Measurements from ENCODE around the gene CEP63. TPM values are rescaled to one million over a fixed set of nuclear protein-coding genes. Genes with fewer than 3 reads are reported as not detected.

The CEP63 gene
- total and polyA plus RNA-seq, 9 donors: 16.6 to 74.1 (median 22.2) TPM

DNA sequence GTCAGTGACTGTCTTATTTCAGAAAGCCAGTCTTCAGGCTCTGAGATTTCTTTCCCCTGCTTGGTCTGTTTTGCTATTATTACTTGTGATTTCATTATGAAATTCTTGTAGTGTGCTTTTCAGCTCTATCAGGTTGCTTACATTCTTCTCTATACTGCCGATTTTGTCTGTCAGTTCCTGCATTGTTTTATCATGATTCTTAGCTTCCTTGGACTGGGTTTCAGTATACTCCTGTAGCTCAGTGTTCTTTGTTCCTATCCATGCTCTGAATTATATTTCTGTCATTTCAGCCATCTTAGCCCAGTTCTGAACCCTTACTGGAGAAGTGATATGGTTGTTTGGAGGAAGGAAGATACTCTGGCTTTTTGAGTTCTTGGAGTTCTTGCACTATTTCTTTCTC, 40.5 kb downstream of the CEP63 start:
- WGBS, 3 donors: 31 to 45% (median 33%) methylated on average over 1 of the region's 1 CpG
- intact Hi-C loops (cut with DNase I): no loop called here
- Histone ChIP-seq H3K27me3 (no peaks in the 10 kb centered on the region), H3K9me3 (peaks cover 0 to 3% of the 10 kb centered on the region in 2 donors), H3K27ac (no peak overlapping the region), H3K4me3 (no peak overlapping the region), H3K4me1 (ENCODE audit: insufficient read depth) (no peaks in the 10 kb centered on the region), H3K36me3 (no peaks in the 10 kb centered on the region)
- TF ChIP-seq EP300 (IDR thresholded peaks at IDR 0.05): no peak
- TF ChIP-seq, protein P1, sequence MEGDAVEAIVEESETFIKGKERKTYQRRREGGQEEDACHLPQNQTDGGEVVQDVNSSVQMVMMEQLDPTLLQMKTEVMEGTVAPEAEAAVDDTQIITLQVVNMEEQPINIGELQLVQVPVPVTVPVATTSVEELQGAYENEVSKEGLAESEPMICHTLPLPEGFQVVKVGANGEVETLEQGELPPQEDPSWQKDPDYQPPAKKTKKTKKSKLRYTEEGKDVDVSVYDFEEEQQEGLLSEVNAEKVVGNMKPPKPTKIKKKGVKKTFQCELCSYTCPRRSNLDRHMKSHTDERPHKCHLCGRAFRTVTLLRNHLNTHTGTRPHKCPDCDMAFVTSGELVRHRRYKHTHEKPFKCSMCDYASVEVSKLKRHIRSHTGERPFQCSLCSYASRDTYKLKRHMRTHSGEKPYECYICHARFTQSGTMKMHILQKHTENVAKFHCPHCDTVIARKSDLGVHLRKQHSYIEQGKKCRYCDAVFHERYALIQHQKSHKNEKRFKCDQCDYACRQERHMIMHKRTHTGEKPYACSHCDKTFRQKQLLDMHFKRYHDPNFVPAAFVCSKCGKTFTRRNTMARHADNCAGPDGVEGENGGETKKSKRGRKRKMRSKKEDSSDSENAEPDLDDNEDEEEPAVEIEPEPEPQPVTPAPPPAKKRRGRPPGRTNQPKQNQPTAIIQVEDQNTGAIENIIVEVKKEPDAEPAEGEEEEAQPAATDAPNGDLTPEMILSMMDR (IDR thresholded peaks at IDR 0.05): no peak
- TF ChIP-seq POLR2A (IDR thresholded peaks at IDR 0.05): no peak
- no peak for DNase-seq

DNA sequence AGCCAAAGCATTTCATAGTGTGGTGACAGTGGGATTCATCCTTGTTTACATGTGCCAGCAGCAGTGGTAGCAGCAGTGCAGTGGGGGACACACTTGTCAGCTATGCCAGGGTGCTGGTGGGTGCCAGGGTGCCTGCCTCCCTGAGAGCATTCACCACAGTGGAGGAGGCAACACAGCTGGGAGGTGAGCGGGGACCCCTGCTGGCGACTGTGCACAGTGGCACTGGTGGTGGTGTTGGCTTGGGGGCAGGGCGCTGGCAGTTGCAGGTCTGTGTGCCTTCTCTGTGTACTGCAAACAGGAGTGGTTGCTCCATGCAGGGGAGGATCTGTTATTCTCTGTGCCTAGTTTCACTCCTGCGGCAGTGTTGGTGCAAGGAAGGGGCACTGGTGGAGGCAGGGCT, 41.2 kb downstream of the CEP63 start:
- intact Hi-C loops (cut with DNase I): no loop called here
- H3K36me3 ChIP-seq: no peaks in the 10 kb centered on the region
- no peaks in the 10 kb centered on the region for H3K27me3 ChIP-seq
- peaks cover 0 to 3% of the 10 kb centered on the region in 2 donors for H3K9me3 ChIP-seq
- H3K27ac ChIP-seq: no peak overlapping the region
- WGBS, 3 donors: 95 to 98% (median 96%) methylated on average over 4 of the region's 4 CpGs
- TF ChIP-seq EP300 (IDR thresholded peaks at IDR 0.05): no peak
- no peak for TF ChIP-seq POLR2A (IDR thresholded peaks at IDR 0.05)
- TF ChIP-seq, protein P1 (IDR thresholded peaks at IDR 0.05): no peak
- H3K4me1 ChIP-seq (ENCODE audit: insufficient read depth): no peaks in the 10 kb centered on the region
- H3K4me3 ChIP-seq: no peak overlapping the region
- DNase-seq: no peak

DNA sequence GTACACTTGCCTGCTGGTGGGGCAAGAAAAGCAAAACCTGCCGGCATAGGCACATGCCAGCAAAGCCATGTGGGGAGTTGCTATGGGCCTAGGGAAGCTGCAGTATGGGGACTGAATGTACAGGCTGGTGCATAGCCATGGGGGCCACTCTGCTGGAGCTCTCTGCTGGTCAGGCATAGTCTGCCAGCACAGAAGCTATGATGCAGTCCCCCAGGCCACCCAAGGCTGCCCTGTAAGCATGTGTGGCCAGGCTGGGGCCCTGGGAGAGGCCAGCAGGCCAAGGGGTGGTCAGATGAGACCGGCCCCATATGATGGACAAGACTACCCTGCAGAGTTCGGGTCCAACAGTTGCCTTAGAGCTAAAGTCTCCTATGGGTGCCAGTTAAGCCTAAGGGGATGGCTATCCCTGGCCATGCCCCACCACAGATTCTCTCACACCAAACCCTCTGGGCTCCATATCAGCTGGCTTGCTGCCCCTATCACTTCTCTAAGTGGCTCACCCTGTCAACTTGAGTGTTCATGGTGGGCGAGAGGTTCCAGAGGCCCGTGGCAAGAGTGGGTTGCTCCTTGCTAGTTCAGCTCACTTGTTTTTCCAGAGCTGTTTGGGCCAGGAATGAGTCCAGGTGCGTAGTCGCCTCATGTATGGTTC, 41.8 kb downstream of the CEP63 start:
- Histone ChIP-seq H3K27ac (no peak overlapping the region), H3K27me3 (no peaks in the 10 kb centered on the region), H3K36me3 (no peaks in the 10 kb centered on the region), H3K9me3 (peaks cover 0 to 3% of the 10 kb centered on the region in 2 donors), H3K4me3 (no peak overlapping the region), H3K4me1 (ENCODE audit: insufficient read depth) (no peaks in the 10 kb centered on the region)
- 98% methylated on average over 7 of the region's 7 CpGs for whole genome bisulfite sequencing, 3 donors
- TF ChIP-seq, protein P1 (IDR thresholded peaks at IDR 0.05): no peak
- no peak for TF ChIP-seq POLR2A (IDR thresholded peaks at IDR 0.05)
- intact Hi-C loops (cut with DNase I): no loop called here
- no peak for DNase-seq

DNA sequence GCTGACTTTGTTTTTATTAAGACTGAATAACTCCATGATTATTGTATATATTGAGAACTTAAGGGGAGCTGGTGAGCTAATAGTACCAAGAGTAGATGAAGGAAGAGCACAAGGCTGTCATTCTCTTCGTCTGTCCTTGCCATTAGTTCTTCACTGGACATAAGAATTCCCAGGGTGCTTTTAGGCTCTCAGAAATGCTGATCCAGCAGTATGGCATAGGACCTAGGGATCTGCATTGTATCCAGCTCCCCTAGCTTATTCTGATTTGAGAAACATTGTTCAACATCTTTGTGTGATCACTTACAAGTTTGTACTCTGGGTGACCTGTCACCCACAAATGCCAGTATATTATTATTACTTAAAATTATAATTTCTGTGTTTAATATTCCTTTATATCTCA, 47.6 kb downstream of the CEP63 start:
- Histone ChIP-seq H3K4me3 (no peak overlapping the region), H3K27me3 (no peaks in the 10 kb centered on the region), H3K4me1 (ENCODE audit: insufficient read depth) (no peaks in the 10 kb centered on the region), H3K36me3 (no peaks in the 10 kb centered on the region), H3K27ac (no peak overlapping the region), H3K9me3 (no peaks in the 10 kb centered on the region)
- TF ChIP-seq POLR2A (IDR thresholded peaks at IDR 0.05): no peak
- no peak for TF ChIP-seq EP300 (IDR thresholded peaks at IDR 0.05)
- TF ChIP-seq, protein P1 (IDR thresholded peaks at IDR 0.05): no peak
- intact Hi-C loops (cut with DNase I): no loop called here
- no peak for DNase-seq
- whole genome bisulfite sequencing, 3 donors: 76 to 90% (median 86%) methylated on average over 1 of the region's 1 CpG
